Measurements from ENCODE around the gene ARSH.

DNA sequence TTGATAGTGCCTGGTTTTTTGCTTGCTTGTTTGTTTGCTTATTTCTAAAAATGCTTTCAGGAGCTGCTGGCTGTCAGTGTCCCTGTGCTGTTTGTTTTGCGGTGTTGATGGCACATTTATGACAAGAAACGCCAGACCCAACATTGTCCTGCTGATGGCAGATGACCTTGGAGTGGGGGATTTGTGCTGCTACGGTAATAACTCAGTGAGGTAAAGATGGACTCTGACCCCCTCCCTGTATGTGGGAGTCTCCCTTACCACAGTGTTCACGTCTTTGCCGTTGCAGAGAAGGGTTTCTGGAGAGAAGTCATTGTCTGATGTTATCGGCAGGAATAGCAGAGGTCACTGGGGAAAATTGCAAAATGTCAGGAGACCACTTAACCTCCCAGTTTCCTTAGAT, at the start of gene ARSH:
- TF ChIP-seq, protein P1, sequence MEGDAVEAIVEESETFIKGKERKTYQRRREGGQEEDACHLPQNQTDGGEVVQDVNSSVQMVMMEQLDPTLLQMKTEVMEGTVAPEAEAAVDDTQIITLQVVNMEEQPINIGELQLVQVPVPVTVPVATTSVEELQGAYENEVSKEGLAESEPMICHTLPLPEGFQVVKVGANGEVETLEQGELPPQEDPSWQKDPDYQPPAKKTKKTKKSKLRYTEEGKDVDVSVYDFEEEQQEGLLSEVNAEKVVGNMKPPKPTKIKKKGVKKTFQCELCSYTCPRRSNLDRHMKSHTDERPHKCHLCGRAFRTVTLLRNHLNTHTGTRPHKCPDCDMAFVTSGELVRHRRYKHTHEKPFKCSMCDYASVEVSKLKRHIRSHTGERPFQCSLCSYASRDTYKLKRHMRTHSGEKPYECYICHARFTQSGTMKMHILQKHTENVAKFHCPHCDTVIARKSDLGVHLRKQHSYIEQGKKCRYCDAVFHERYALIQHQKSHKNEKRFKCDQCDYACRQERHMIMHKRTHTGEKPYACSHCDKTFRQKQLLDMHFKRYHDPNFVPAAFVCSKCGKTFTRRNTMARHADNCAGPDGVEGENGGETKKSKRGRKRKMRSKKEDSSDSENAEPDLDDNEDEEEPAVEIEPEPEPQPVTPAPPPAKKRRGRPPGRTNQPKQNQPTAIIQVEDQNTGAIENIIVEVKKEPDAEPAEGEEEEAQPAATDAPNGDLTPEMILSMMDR (IDR thresholded peaks at IDR 0.05) = no peak
- TF ChIP-seq EZH2 (IDR thresholded peaks at IDR 0.05; ENCODE audit: borderline replicate concordance, insufficient read depth, low read depth, low read length, poor library complexity, severe bottlenecking) = no peak
